Measurements from ENCODE around the gene CABP2. TPM values are rescaled to one million over a fixed set of nuclear protein-coding genes. Genes with fewer than 3 reads are reported as not detected.
"Not testable (repeated sequence)": the region's sequence is repeated elsewhere in the genome, so short reads cannot be mapped to it uniquely, and the experiment has no call there.

The CABP2 gene
- total RNA-seq, 1 donor from 2014 or later: not detected

DNA sequence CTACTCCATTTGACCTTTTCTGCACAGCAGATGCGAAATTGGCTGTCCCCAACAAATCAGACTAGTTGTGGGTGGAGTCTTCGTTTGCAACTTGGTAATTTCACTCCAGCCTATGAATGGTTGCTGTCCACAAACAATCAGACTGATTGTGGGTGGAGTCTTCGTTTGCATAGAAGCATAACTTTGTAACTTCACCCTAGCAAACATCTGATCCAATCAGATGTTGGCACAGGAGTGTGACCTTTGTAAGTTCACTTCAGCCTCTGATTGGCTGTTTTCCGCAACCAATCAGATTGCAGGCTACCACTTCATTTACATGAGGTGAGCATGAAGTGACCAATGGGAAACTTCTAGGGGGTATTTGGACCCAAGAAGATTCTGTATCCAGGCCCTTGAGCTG lies 16.3 kb upstream of the CABP2 start:
- no peak for DNase-seq (ENCODE audit: low spot score)

GRCh38 chr11:67538823-67539505 lies 15.7 kb upstream of the CABP2 start:
- no peak for DNase-seq (ENCODE audit: low spot score)

GRCh38 chr11:67538306-67538705 lies 15.1 kb upstream of the CABP2 start:
- no peak for DNase-seq (ENCODE audit: low spot score)

DNA sequence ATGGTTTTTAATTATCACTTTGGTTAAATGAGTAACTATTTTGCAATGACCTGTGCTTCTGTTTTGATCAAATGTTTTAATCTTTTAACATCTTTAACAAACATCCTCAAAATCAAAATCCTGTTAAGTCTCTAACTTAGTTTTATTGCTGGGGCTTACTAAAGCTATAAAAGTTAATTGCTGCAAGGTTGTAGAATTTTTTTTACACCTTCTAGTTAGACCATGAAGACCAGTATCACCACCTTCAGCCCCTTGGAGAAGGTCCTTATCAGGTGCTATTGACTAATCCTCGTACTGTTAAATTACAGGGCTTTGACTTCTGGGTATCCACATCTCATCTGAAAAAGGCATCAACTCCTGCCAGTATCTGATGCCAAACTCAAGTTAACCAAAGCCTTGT lies 12.3 kb upstream of the CABP2 start:
- no peak for DNase-seq (ENCODE audit: low spot score)

DNA sequence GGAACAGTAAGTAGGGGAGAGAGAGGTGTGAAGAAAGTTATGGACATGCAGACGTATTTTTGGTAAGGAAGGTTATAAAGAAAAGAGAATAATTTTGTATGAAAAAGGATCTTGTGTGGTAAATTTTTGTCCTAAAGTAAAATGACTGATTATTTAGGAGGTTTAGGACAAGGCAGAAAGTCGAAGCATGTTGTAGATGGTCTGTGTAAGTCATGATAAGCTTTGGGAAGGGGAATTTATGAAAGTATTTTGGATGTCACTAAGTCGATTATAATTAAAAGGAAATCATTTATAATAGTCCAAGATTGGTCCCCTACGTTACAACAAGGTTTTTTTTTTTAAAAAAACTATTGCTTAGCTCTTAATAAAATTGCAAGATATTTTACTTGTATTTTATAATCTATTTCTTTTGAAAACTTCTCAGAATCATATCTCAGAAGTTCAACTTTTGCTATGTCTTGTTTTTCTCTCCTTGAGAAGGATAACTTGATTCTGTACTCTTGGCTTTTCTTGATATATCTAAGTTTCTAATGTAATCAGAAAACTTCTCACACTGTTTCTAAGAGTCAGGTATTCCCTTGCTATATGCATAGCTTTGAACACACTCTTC lies 10.9 kb upstream of the CABP2 start:
- DNase-seq (ENCODE audit: low spot score): no peak

DNA sequence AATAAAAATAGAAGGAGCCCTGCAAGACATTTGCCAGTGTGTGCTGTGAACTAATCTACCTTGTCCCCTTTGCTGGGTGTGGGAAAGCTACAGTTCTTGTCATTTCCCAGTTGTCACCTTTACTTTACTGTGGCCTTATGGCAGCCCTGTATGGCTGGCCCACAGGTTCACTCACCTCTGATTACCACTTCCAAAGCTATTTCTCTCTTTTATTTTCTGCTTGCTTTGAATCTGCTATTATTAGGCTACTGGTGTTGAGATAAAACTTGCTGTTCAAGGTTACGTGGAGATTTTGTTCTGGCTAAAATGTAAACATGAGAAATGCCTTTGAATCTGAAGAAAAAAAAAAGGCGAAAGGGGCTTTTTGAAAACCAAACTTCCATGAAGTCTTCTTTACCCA lies 9.6 kb upstream of the CABP2 start:
- DNase-seq (ENCODE audit: low spot score): no peak

- no peak for DNase-seq (ENCODE audit: low spot score)
These were observed 7.0 kb upstream of the CABP2 start for GRCh38 chr11:67530282-67530592.

DNA sequence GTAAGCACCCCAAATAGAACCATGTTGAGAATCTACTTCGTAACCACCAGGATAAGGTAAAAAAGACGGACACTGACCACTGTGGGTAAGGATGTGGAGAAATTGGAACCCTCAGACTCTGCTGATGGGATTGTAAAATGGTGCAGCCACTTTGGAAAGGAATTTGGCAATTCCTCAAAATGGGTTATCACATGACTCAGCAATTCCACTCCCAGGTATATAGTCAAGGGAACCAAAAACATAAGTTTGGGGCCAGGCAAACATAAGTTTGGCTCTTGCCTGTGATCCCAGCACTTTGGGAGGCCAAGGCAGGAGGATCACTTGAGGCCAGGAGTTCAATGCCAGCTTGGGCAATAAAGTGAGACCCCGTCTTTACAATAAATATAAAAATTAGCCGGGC lies 5.1 kb upstream of the CABP2 start:
- no peak for DNase-seq (ENCODE audit: low spot score)

DNA sequence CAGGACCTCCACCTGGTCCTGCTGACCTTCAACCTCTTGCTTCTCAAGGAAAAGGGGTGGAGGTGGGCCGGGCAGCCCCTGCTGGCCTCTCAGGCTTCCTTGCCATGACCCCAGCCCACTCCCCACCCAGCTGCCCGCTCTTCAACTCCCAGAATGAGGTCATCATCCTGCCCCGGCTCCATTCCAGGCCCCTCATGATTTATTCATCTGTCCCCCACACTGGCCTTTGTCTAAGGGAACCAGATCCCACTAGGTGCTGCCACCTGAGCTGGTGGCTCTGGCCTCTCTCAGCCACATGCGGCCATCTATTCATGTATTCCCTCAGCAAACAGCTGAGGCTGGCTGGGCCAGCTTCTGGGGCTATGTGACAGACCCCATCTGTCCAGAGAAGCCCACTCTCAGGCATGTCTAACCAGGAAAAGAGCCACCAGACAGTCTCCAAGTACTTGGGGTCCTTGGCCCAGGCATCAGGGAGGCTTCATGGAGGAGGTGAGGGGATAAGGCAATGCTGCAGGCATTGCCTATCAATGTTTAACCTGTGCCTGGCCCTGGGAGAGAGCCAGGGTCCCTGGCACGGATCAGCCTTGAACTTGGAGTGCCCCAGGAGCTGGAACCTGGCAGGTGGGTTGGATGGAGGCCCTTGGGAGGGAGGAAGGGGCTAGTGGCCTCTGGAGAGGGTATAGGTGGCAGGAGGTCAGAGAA lies 2.2 kb upstream of the CABP2 start:
- DNase-seq (ENCODE audit: low spot score): no peak

DNA sequence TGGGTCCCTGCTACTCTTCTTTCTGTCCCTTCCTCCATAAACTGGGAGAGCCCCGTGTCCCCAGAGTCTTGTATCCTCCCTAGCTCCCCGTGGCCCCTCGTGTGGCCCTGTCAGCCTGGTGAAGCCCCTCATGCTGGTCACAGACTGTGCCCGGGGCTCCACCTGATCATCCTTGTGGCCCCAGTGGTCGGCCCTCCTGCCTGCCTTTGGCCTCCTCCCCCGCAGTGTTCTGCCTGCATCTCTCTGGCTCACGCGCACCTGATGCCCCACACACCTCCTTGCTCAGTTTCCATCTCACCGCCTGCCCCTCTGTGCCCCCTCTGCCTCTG lies 1.2 kb upstream of the CABP2 start:
- DNase-seq (ENCODE audit: low spot score): no peak

DNA sequence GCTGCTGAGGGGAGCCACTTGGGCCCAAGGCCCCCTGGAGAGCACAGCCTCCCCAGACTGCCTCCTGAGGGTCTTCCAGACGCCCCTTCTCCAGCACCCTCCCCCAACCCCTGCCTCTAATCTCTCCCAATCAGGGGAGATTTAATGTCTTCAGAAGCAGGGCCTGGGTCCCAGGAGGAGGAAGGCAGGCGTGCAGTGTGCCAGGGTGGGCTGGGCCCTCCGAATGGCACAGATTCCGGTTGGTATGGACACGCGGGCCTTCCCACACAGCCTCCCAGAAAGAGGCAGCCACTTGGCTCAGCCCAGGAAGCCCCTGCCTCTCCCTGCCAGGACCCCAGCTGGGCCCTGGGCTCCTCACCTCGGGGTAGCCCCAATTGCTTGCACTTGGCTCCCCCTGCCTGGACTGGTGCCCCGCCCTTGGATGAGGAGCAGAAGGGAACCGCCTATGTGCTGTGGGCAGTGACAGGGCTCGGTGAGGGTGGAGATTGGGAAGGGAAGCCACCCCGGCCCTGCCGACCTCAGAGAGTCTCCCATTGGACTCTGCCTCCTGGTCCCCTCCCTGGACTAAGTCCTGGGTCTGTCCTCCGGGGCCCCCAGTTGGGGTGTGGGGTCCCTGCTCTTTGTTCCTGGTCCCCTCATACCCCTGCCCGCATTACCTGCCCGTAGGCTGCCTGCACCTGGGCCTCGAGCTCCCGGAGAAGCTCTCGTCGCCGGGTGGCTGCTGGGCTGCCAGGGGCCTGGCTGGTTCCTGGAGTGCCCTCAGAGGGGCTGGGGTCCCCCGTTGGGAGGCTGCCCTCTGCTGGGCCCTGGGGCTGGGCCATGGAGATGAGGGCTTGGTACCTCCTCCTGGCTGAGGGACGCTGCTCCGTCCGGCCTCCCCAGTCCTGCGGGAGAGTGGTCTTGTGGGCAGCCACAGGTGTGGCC lies 572 bp upstream of the CABP2 start:
- no peak for DNase-seq (ENCODE audit: low spot score)

DNA sequence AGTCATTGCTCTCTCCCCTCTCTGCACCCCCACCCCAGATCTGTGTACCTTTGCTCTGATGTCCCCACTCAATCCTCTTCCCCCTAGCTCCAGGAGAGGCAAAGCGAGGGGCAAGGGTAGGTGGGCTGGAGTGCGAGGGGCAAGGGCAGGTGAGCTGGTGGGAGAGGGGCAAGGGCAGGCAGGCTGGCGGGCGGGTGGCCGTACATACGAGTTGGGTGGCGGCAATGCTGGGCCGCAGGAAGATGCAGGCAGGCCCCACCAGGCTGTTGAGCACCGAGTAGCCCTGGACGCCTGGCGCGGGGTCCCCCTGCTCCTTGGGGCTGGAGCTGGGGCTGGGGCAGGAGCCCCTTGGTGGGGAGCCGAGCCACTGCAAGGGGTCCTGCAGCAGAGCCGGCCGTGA lies 908 bp downstream of the CABP2 start:
- DNase-seq (ENCODE audit: low spot score): no peak

DNA sequence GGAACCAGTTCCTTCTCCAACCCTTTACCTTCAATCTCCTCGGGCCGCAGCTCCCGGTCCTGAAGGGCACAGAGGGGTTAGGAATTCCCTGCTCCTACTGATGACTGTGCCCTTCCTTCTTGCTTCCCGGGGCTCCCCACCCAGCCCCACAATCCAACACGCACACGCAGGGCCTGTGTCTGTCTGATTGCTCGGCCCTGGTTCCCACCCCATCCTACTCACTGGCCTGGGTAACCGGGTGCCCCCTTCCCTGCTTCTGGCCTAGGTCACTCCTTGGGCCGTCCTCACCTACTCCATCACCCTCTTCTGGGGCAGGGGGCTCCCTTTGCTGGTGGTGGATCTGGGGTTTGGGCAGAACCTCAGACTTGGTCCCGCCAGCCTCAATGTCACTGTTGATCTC lies 1.3 kb downstream of the CABP2 start:
- no peak for DNase-seq (ENCODE audit: low spot score)

DNA sequence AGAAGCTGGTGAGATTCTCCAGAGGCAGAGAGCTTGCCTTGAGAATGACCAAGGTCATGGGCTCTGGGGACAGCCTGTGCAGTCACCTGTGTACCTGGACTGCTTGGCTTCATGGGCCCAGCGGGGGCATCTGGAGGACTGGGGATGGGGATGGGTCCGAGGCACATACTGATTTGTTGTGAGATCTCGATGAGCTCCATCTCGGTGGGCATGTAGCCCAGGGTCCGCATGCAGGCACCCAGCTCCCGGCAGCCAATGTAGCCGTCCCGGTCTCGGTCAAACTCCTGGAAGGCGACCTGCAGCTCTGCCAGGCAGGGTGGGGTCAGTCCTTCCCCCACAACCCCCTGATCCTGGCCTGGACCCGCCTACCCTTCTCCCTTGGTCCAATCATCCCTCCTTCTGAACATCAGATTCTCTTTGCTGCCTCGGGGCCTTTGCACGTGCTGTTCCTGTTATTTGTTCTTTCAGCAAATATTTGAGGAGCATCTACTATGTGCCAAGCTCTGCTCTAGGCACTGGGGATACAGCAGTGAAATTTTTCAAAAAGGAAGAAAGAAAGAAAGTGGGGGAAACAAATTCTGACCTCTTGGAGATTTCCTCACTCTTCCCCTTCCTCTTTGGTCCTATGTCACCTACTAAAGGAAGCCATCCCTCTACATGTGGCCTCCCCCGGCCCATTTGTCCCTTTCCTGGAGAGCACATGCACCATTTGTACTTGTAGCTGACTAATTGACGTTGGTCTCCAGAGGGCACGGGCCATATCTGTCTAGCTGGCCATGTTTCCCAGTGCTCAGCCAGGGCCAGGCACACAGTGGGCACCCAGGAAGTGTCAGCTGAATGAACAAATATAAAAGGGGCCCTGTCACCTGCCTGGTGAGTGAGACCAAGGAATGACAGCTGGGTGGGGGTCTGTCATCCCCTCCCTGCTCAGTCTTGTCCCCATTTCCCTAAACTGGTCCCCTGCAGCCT lies 2.1 kb downstream of the CABP2 start:
- no peak for DNase-seq (ENCODE audit: low spot score)

GRCh38 chr11:67519726-67520125 lies 3.5 kb downstream of the CABP2 start:
- no peak for DNase-seq (ENCODE audit: low spot score)

DNA sequence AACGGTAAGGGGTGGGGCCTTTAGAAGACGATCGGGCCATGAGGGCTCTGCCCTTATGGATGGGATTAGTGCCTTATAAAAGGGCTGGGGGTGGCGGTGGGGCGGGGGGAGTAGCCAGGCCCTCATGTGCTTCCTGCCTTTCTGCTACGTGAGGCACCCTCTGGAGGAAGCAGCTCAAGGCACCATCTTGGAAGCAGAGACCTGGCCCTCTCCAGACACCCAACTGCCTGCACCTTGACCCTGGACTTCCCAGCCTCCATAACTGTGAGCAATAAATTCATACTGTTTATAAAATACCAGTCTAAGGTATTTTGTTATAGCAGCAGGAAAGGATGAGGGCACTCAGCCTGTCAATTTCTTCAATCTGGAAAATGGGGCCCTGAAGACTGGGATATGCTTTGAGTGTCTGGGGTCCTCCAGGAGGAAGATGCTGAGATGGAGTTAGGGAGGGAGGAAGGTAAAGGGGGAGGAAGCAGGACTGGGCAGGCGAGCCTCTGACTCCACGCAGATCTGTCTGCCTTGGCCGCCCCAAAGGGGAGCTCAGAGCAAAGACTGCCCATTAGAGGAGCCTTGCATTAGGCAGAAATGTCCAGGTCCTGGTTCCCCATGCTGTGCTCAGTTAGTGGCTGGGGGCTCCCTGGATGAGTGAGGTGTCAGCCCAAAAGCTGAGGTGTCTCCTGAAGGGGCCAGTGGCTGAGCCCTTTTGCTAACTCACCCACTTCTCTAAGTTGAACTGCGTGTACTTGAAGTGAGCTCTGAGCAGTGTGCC lies 5.3 kb downstream of the CABP2 start:
- no peak for DNase-seq (ENCODE audit: low spot score)

- no peak for DNase-seq (ENCODE audit: low spot score)
These were observed 6.4 kb downstream of the CABP2 start for GRCh38 chr11:67516806-67517205.

GRCh38 chr11:67514116-67514515 lies 9.1 kb downstream of the CABP2 start:
- DNase-seq (ENCODE audit: low spot score): no peak

DNA sequence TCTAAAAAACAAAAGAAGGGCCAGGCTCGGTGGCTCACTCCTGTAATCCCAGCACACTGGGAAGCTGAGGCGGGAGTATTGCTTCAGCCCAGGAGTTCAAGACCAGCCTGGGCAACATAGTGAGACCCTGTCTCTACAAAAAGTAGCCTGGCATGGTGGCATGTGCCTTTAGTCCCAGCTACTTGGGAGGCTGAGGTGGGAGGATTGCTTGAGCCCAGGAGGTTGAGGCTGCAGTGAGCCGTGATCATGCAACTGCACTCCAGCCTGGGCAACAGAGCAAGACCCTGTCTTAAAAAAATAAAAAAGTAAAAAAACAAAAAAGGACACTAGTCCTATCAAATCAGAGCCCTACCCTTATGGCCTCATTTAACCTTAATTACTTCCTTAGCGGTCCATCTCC lies 11.7 kb downstream of the CABP2 start:
- not testable (repeated sequence) for DNase-seq (ENCODE audit: low spot score)

DNA sequence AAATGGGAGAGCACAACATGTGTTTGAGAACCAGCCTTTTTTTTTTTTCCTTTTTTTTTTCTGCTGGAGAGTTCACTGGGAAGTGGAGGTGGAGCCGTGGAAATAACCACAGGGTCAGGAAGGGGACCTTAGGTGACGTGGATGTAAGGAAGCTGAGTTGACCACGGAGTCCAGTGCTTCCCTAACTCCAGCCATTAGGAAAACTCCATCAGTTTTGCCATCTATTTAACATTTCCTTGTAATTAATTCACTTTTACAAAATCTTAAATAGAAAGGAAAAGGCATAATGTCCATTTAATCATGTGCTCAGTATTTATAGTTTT lies 13.3 kb downstream of the CABP2 start:
- DNase-seq (ENCODE audit: low spot score): no peak

Measured in mesenteric fat pad (tissue), 1 donor.